Activated CD4-positive, alpha-beta T cell treated with anti-CD3 and anti-CD28 coated beads, Interleukin-2, amount 50 U/mL, for 24 hours (primary cell): ENCODE measurements around the gene MAEA.
"Not testable (repeated sequence)": the region's sequence is repeated elsewhere in the genome, so short reads cannot be mapped to it uniquely, and the experiment has no call there.

Experiments
- DNase-seq, 2 donors: peaks; one replicate each; pipeline ENCODE4 v3.0.0-alpha.2; 2020; ENCODE audit warnings: low read depth in 1 of 2, low spot score in 1 of 2

The MAEA gene

GRCh38 chr4:1277667-1278665 is 11.7 kb upstream of the MAEA start:
- DNase-seq = no peak

DNA sequence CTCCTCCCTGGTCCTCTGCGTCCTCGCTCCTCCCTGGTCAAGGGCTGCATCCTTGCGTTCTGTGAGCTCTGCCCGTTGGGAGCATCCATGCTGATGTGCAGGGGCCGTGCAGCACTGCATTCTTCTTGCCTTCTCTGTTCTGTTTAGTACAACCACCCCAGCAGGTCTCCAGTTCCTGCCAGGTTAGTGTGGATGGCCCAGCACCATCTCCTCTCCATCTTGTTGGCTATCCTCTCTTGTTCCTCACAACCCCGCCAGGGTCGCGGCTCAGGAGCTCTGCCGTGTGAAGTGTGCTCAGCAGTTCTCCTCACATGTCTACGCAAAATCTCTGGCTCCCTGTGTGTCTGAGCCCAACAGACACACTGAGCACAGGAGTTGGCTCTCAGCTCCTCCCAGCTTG is 10.4 kb upstream of the MAEA start:
- DNase-seq = no peak

GRCh38 chr4:1283711-1284110 is 6.0 kb upstream of the MAEA start:
- no peak for DNase-seq

DNA sequence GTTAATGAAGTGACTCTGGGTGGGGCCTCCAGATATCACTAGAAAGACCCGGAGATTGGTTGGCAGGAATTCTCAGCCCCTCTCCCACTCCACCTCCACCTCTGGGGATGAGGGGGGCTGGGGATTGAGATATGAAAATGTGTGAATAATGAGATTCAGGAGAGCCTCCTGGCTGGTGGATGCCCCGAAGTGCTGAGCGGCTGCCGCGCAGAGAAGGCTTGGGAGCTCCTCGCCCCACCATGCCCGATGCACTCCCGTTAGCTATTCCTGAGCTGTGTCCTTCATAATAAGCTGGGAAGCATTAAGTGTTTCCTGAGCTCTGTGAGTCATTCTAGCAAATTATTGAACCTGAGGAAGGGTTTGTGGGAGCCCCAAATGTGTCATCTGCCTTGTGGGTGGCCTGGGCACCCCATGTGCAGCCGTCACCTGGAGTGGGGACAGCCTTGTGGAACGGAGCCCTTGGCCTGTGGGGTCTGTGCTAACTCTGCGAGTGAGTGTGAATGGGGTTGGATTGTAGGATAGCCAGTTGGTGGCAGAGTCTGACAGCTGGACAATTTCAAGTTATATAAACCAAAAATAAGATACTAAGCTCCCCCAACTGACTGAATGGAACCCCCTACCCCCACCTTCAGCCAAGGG is 4.4 kb upstream of the MAEA start:
- no peak for DNase-seq

GRCh38 chr4:1285790-1286553 is 3.7 kb upstream of the MAEA start:
- no peak for DNase-seq

DNA sequence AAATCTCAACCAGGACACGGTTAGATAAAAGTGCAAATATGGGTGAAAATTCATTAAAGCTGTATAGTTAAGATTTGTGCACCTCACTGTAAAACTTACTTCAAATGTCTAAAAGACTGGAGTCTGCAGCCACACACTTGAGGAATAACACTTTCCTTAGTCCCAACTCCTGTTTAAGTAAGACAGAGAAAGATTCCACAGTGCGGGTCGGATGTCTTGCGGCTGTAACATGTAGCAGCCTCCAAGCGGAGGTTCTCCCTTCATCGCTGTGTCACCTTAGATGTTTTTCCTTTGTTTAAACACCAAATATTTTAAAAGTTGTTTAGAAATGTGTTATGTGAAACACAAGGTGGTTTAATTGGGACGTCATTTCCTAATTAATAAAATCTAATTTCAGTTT is 905 bp upstream of the MAEA start:
- DNase-seq = no peak

- DNase-seq = no peak
Observed at GRCh38 chr4:1290165-1290977, 680 bp downstream of the MAEA start.

DNA sequence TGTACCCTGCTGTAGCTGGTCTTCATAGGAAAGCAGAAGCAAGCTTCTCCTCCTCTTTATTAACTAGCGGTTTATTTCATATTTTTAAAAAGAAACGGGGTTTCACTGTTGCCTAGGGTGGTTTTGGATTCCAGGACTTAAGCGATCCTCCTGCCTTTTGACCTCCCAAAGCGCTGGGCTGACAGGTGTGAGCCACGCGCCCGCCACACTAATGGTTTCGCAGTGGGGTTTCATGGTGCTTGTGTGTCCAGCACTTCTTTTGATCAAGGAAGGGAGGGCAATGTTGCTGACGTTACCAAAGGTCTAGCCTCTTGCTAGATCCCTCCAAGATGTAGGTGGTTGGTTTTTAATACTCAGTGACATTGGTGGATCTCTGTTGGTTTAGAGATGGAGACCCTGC is 1.4 kb downstream of the MAEA start:
- no peak for DNase-seq

GRCh38 chr4:1291996-1292702 is 2.5 kb downstream of the MAEA start:
- DNase-seq = no peak

DNA sequence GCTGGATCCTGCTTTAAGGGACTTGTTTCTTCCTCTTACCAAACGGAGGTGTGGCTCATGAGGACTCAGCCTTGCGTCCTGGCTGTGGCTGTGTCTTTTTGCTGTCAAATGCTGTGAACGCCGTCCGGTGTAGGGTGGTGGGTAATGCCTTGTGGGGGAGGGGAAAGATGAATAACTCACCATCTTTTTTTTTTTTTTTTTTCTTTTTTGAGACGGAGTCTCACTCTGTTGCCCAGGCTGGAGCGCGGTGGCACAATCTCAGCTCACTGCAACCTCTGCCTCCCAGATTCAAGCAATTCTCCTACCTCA is 3.0 kb downstream of the MAEA start:
- DNase-seq = not testable (repeated sequence)

- DNase-seq = no peak
Observed at GRCh38 chr4:1293531-1293941, 3.8 kb downstream of the MAEA start.

DNA sequence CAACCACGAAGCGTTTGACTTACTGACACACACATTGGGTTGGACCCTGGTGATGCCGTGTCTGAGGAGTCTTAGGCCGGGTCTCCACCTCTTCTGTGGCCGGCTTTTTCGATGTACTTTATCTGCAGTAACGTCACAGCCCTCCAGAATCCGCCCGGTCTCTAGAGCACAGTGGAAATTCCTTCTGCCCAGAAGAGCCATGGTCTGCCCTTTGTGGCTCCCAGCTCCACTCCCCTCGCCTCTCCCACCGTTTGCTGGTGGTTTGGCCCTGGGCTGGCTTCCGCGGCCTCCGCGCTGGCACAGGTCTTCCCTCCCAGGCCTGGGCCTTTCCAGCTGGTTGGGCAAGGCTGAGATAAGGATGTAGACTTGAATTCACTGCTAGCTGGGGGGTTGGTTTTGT is 4.3 kb downstream of the MAEA start:
- DNase-seq = no peak

DNA sequence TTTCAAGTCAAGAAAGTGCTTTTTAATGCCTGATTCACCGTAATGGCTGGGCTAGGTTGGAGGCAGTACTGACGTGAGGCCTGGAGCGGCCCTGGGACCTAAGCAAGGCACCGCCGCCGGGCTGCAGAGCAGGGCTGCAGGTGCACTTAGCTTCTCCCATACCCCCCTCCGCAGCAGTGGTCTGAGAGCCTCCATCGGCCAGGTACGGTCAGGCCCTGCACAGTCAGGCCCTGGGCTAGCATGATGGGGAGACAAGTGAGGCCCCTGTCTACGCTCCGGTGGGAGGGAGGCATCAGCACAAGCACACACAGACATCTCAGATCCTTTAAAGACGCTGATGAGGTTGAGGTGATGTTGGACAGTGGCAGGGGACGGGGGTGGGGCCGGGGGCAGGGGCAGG is 4.7 kb downstream of the MAEA start:
- no peak for DNase-seq

- no peak for DNase-seq
Observed at GRCh38 chr4:1294891-1295290, 5.2 kb downstream of the MAEA start.

DNA sequence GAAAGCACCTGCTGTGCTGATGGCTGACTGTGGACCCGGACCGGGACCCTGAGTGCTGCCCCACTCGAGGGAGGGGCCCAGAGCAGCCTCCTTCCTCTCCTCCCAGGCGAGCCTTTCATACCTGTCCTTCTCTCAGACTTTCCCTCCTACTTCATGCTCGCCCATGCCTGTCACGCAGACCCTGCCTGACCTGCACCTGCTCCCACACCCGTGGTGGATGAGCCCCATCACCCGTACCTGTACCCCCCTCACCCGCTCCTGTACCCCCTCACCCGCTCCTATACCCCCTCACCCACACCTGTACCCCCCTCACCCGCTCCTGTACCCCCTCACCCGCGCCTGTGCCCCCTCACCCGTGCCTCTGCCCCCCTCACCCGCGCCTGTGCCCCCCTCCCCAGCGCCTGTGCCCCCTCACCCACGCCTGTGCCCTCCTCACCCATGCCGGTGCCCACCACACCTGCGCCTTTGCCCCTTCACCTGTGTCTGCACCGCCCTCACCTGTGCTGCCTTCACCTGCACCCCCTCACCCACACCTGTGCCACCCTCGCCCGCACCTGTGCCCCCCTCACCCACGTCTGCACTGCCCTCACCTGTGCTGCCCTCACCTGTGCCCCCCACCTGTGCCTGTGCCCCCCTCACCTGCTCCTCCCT is 5.8 kb downstream of the MAEA start:
- DNase-seq = no peak

DNA sequence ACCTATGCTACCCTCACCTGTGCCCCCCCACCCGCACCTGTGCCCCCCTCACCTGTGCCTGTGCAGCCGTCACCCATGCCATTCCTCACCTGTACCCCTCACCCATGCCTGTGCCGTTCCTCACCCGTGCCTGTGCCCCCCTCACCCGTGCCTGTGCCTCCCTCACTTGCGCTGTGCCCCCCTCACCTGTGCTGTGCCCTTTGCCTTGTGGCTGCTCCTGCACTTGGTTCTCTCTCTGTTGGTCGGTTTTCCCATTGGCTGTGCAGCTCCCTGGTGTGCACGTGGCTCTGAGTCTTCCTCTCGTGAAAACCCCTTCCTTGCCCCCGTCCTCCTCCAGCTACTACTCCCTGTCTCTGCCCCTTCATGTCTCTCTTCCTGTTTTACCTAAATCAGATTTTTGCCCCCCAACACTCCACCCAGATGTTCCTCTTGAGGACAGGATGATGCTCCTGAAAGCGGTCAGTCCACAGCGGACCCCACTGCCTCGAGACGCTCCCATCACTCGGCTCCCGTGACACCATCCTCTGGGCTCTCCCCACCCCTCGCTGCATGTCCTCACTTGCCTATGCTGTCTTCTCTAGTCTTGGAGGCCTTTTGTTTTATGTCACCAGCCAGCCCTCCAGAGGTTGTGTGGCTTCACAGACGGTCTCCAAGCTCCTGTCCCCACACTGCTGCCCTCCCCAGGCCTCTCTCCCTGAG is 6.8 kb downstream of the MAEA start:
- DNase-seq = no peak

DNA sequence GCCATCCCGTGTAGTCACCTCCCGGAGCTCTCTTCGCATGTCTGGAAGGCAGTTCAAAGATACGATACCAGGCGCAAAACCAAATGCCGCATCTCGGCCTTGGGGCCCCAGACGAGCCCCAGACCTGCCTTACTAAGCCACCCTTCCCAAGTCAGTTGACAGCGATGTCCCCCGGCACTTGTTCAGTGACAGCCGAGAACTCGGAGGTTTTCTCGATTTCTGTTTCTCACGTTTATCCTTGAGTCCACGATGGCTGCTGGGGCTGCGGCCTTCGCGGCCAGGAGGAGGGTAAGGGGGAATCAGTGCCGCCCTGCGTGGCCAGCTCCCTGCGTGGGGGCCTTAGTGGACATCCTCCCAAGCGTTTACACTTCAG is 7.3 kb downstream of the MAEA start:
- no peak for DNase-seq

DNA sequence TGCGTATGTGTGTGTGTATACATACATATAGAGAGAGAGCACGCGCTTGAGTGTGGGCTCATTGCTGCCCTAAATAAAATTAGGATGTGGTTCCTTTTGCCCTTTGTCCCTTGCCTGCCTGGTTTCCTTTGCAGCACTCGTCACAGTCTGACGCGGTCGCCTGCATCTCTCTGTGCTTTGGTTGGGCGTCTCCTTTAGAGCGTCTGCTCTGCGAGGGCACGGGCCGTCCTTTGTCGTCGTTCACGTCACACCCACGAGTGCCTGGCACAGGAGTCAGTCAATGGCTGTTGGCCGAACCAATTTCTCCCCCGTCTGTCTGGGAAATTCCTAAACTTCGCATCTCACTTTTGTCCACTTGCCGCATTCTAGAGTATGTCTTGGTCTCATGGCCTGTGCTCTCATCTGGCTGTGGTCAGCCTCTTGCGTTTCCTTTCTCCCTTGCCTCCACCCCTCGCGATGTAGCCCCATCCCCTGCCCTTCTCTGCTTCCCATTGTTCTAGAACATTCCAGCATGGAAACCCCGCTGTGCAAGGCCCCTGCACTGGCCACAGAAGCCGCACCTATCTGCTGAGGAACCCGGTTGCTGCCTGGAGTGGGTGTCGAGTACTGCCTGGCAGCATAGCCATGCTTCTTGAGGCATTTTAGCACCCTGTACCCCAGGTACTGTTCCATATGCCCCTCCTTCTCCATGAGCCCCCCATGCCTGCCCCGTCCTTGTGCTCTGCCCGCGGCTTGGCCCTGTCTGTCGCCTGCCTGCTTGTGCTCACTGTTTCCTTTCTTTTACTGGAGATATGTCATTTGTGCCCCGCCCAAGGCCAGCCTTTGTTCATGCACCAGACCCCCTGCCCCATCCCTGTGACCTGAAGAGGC is 8.0 kb downstream of the MAEA start:
- no peak for DNase-seq
